IMR-90 (cell line): ENCODE data around the gene PGA4. TPM values are rescaled to one million over a fixed set of nuclear protein-coding genes. Genes with fewer than 3 reads are reported as not detected.
"Not testable (repeated sequence)": the region's sequence is repeated elsewhere in the genome, so short reads cannot be mapped to it uniquely, and the experiment has no call there.

ENCODE experiments used
- ATAC-seq: fragments of 200-7000 bp; cut with Tn5 transposase; 2 replicates; pipeline ENCODE4 v1.9.1; 2020; ENCODE audit warnings: low read depth, mild to moderate bottlenecking, moderate library complexity
- BruUV-seq: library from RNA; stranded (reverse); fragments of 400-500 nt; replicated peaks from 2 replicates; lab custom pipeline; 2021; lab: Mats Ljungman, UMichigan
- CTCF ChIA-PET: fragments of 300-600 bp; formaldehyde crosslinking; extraction: SDS; loops from one replicate; lab custom pipeline; 2021; ENCODE audit warnings: antibody characterized with exemption; lab: Yijun Ruan, JAX
- POLR2A ChIA-PET: fragments of 300-600 bp; sonication (Branson Sonifier 250); formaldehyde crosslinking; loops from one replicate; lab custom pipeline; 2022; ENCODE audit warnings: antibody characterized with exemption; ENCODE audit not compliant: unreplicated experiment; lab: Charles Lee
- DNase-seq: peaks from one replicate; pipeline ENCODE4 v3.0.0; 2013
- H2AFZ ChIP-seq: replicated peaks from 2 replicates; pipeline ENCODE3; 2013; ENCODE audit warnings: low read length, mild to moderate bottlenecking; ENCODE audit not compliant: poor library complexity
- H2AK5ac ChIP-seq: 2 replicates; pipeline ENCODE4 v1.6.1; 2013; ENCODE audit warnings: low read depth, low read length, inconsistent platforms
- H2AK9ac ChIP-seq: replicated peaks from 2 replicates; pipeline ENCODE3; 2013; ENCODE audit warnings: mild to moderate bottlenecking, low read depth, low read length, moderate library complexity; ENCODE audit not compliant: poor library complexity
- H2BK120ac ChIP-seq: 2 replicates; pipeline ENCODE4 v1.6.1; 2013; ENCODE audit warnings: low read depth, low read length, inconsistent platforms
- H2BK15ac ChIP-seq: 3 replicates; pipeline ENCODE4 v1.6.1; 2013; ENCODE audit warnings: low read depth, low read length, inconsistent platforms
- H2BK20ac ChIP-seq: 2 replicates; pipeline ENCODE4 v1.6.1; 2013; ENCODE audit warnings: low read depth, mild to moderate bottlenecking, inconsistent platforms, low read length, moderate library complexity
- H2BK5ac ChIP-seq: 2 replicates; pipeline ENCODE4 v1.6.1; 2013; ENCODE audit warnings: mild to moderate bottlenecking, low read depth, low read length, inconsistent platforms; ENCODE audit not compliant: poor library complexity, severe bottlenecking
- H3K14ac ChIP-seq: replicated peaks from 2 replicates; pipeline ENCODE4 v1.6.1; 2013; ENCODE audit warnings: low read depth, low read length, inconsistent platforms
- H3K18ac ChIP-seq: 2 replicates; pipeline ENCODE4 v1.6.1; 2013; ENCODE audit warnings: low read depth, low read length, control low read depth
- H3K23ac ChIP-seq: 2 replicates; pipeline ENCODE4 v1.6.1; 2013; ENCODE audit warnings: low read depth, low read length, inconsistent platforms
- H3K27ac ChIP-seq: 2 replicates; pipeline ENCODE4 v1.5.1; 2013; ENCODE audit warnings: mild to moderate bottlenecking, control low read depth, low read length; ENCODE audit not compliant: insufficient read depth
- H3K27me3 ChIP-seq: 2 replicates; pipeline ENCODE4 v1.6.1; 2013; ENCODE audit warnings: low read length; ENCODE audit not compliant: control insufficient read depth, insufficient read depth
- H3K36me3 ChIP-seq: 2 replicates; pipeline ENCODE4 v1.6.1; 2013; ENCODE audit warnings: low read length, mixed read lengths; ENCODE audit not compliant: control insufficient read depth, insufficient read depth
- H3K4ac ChIP-seq: 2 replicates; pipeline ENCODE4 v1.6.1; 2013; ENCODE audit warnings: low read depth, low read length, inconsistent platforms
- H3K4me1 ChIP-seq: 2 replicates; pipeline ENCODE4 v1.6.1; 2013; ENCODE audit warnings: low read length, mixed read lengths; ENCODE audit not compliant: control insufficient read depth, insufficient read depth
- H3K4me2 ChIP-seq: 2 replicates; pipeline ENCODE4 v1.6.1; 2013; ENCODE audit warnings: low read depth, mild to moderate bottlenecking, control low read depth, low read length, moderate library complexity
- H3K4me3 ChIP-seq: 2 replicates; pipeline ENCODE4 v1.5.1; 2013; ENCODE audit warnings: low read depth, mild to moderate bottlenecking, control low read depth, low read length, moderate library complexity; ENCODE audit not compliant: insufficient read depth
- H3K56ac ChIP-seq: 2 replicates; pipeline ENCODE4 v1.6.1; 2013; ENCODE audit warnings: low read length, inconsistent platforms; ENCODE audit not compliant: insufficient read depth; ENCODE audit errors: extremely low read depth
- H3K79me1 ChIP-seq, 2 experiments: 2 replicates each; pipeline ENCODE4 v1.6.1; 2013; ENCODE audit warnings: low read length in 2 of 2, inconsistent platforms in 1 of 2, low read depth in 1 of 2
- H3K9ac ChIP-seq: 2 replicates; pipeline ENCODE4 v1.6.1; 2013; ENCODE audit warnings: low read depth, low read length, control low read depth
- H3K9me1 ChIP-seq: 2 replicates; pipeline ENCODE4 v1.6.1; 2013; ENCODE audit warnings: low read length, inconsistent platforms; ENCODE audit not compliant: insufficient read depth
- H3K9me3 ChIP-seq: 2 replicates; pipeline ENCODE4 v1.6.1; 2013; ENCODE audit warnings: low read length; ENCODE audit not compliant: control insufficient read depth, insufficient read depth
- H4K20me1 ChIP-seq: 2 replicates; pipeline ENCODE4 v1.6.1; 2013; ENCODE audit warnings: low read length, inconsistent platforms; ENCODE audit not compliant: insufficient read depth
- H4K5ac ChIP-seq: 2 replicates; pipeline ENCODE4 v1.6.1; 2013; ENCODE audit warnings: mild to moderate bottlenecking, low read depth, low read length, control low read depth
- H4K8ac ChIP-seq, 2 experiments: 2 replicates each; pipeline ENCODE4 v1.6.1; 2013; ENCODE audit warnings: low read depth in 2 of 2, low read length in 2 of 2, control low read depth in 1 of 2, inconsistent platforms in 1 of 2
- H4K91ac ChIP-seq: 2 replicates; pipeline ENCODE4 v1.6.1; 2013; ENCODE audit warnings: low read depth, low read length, inconsistent platforms; ENCODE audit not compliant: insufficient read depth
- WGBS, 2 experiments: methylation state at CpG; one replicate each; pipeline versions ENCODE4 v1.1.5 to v1.1.7; 2013; ENCODE audit warnings: missing lambda C conversion rate in 2 of 2; ENCODE audit not compliant: insufficient read length in 1 of 2; ENCODE audit errors: extremely low coverage in 2 of 2; 5-methylcytosine and 5-hydroxymethylcytosine counted together
- dilution Hi-C: fragments of 300-500 bp; cut with HindIII; formaldehyde crosslinking; loops from one replicate; pipeline ENCODE4 v1.14.3; 2018; ENCODE audit warnings: low sequenced_read_pairs; ENCODE audit not compliant: unreplicated experiment
- in situ Hi-C: fragments of 300-500 bp; cut with MboI; formaldehyde crosslinking; loops from 3 replicates; pipeline ENCODE4 v1.14.3; 2019; ENCODE audit warnings: low sequenced_read_pairs, inconsistent platforms, mixed read lengths
- intact Hi-C: fragments of 100-400 bp; cut with micrococcal nuclease; formaldehyde crosslinking; loops from 2 replicates; pipeline ENCODE4 v1.10.0; 2022
- polyA plus RNA-seq, 3 experiments: library from polyadenylated mRNA; depleted of rRNA; stranded (reverse); fragments of >200 nt; gene quantifications; 2 replicates each; pipeline ENCODE4 v1.2.3, GENCODE V29; 2012; ENCODE audit warnings: low replicate concordance in 1 of 3
- total RNA-seq: library from RNA; depleted of rRNA; stranded (reverse); fragments of >200 nt; gene quantifications from 2 replicates; pipeline ENCODE4 v1.2.3, GENCODE V29; 2012

The PGA4 gene
- total and polyA plus RNA-seq, 2 of the 4 experiments (the other 2 are of a cell fraction) = not detected

- H2AK9ac ChIP-seq, H4K8ac ChIP-seq, DNase-seq, in situ Hi-C loops, H2BK15ac ChIP-seq, BruUV-seq, H3K56ac ChIP-seq, H3K23ac ChIP-seq, H3K9ac ChIP-seq, H4K5ac ChIP-seq, H3K9me3 ChIP-seq, CTCF ChIA-PET, H3K4me2 ChIP-seq, H3K36me3 ChIP-seq, intact Hi-C loops, H3K18ac ChIP-seq, H3K79me1 ChIP-seq, ATAC-seq, POLR2A ChIA-PET, dilution Hi-C loops, H3K9me1 ChIP-seq, H2BK5ac ChIP-seq, H2AK5ac ChIP-seq, H2BK20ac ChIP-seq, H3K4me3 ChIP-seq, H3K14ac ChIP-seq, H3K27ac ChIP-seq, H2BK120ac ChIP-seq, H4K91ac ChIP-seq, H2AFZ ChIP-seq, H4K20me1 ChIP-seq, H3K4ac ChIP-seq, H3K4me1 ChIP-seq: not testable (repeated sequence)
- WGBS, 2 experiments = 24% methylated on average over 5 of the region's 14 CpGs; no CpG with 5 or more reads in 1 of the 2 experiments
- H3K27me3 ChIP-seq = peaks cover 12% of the 10 kb centered on the region; the same call in 1 of the 2 replicates
These were observed 17.6 kb upstream of the PGA4 start for GRCh38 chr11:61204502-61205059.

- H3K27ac ChIP-seq, H4K91ac ChIP-seq, BruUV-seq, H3K18ac ChIP-seq, DNase-seq, dilution Hi-C loops, CTCF ChIA-PET, H3K56ac ChIP-seq, H2BK5ac ChIP-seq, H2BK15ac ChIP-seq, H2BK20ac ChIP-seq, H3K9me1 ChIP-seq, H3K36me3 ChIP-seq, H2AK9ac ChIP-seq, H3K14ac ChIP-seq, H3K23ac ChIP-seq, H2AK5ac ChIP-seq, H3K9ac ChIP-seq, H3K4me2 ChIP-seq, intact Hi-C loops, H3K27me3 ChIP-seq, H2AFZ ChIP-seq, H3K4me1 ChIP-seq, POLR2A ChIA-PET, H3K79me1 ChIP-seq, in situ Hi-C loops, H3K4me3 ChIP-seq, H4K5ac ChIP-seq, H2BK120ac ChIP-seq, H4K20me1 ChIP-seq, H3K4ac ChIP-seq, H3K9me3 ChIP-seq, H4K8ac ChIP-seq: not testable (repeated sequence)
- ATAC-seq = peak; percentile 91
- no CpG with 5 or more reads among the region's 9 CpGs for WGBS, 2 experiments
These were observed 14.4 kb upstream of the PGA4 start for GRCh38 chr11:61207636-61208310.
